GM12878 (cell line): ENCODE results near the gene PROSER2. TPM values are rescaled to one million over a fixed set of nuclear protein-coding genes. Genes with fewer than 3 reads are reported as not detected.

Experiments used
- ATAC-seq: fragments of 200-7000 bp; cut with Tn5 transposase; 3 replicates; pipeline ENCODE4 v1.9.1; 2020; ENCODE audit warnings: mild to moderate bottlenecking, moderate library complexity
- BruUV-seq: library from RNA; stranded (reverse); fragments of 400-500 nt; replicated peaks from 2 replicates; lab custom pipeline; 2021; lab: Mats Ljungman, UMichigan
- CTCF ChIA-PET: fragments of 300-600 bp; sonication (Branson Sonifier 250); formaldehyde crosslinking; extraction: SDS; loops from one replicate; lab custom pipeline; 2021; ENCODE audit warnings: inconsistent platforms; lab: Yijun Ruan, JAX
- POLR2A ChIA-PET: fragments of 350-600 bp; formaldehyde crosslinking; extraction: SDS; loops from one replicate; lab custom pipeline; 2021; ENCODE audit warnings: inconsistent platforms; lab: Charles Lee
- RAD21 ChIA-PET: fragments of 300-600 bp; sonication (Branson Sonifier 250); formaldehyde crosslinking; loops from one replicate; lab custom pipeline; 2023; ENCODE audit warnings: antibody characterized with exemption; ENCODE audit not compliant: unreplicated experiment; lab: Charles Lee
- SMC1A ChIA-PET: fragments of 300-600 bp; sonication (Branson Sonifier 250); formaldehyde crosslinking; loops from one replicate; lab custom pipeline; 2023; ENCODE audit not compliant: unreplicated experiment, uncharacterized antibody; lab: Charles Lee
- DNase-seq: peaks from one replicate; pipeline ENCODE4 v3.0.0-alpha.2; 2011; ENCODE audit warnings: low read depth, low spot score
- FAIRE-seq: peaks from 3 replicates; lab custom pipeline; 2011; peaks lifted over from hg19 to GRCh38; lab: Jason Lieb, UNC
- H2AFZ ChIP-seq: 2 replicates; pipeline ENCODE4 v1.6.0; 2011; ENCODE audit warnings: low read depth, low read length, control low read depth; ENCODE audit not compliant: control insufficient read depth
- H3K27ac ChIP-seq: 2 replicates; pipeline ENCODE4 v1.5.1; 2011; ENCODE audit warnings: control low read depth; ENCODE audit not compliant: control insufficient read depth, insufficient read depth
- H3K27me3 ChIP-seq, 2 experiments: replicated peaks in 1 of 2; 2 replicates each; pipeline versions ENCODE4 v1.6.0 to v1.6.1; 2011; ENCODE audit warnings: low read length in 1 of 2; ENCODE audit not compliant: control insufficient read depth in 2 of 2, insufficient read depth in 2 of 2
- H3K36me3 ChIP-seq, 2 experiments: 2 replicates each; pipeline ENCODE4 v1.5.1; 2011; ENCODE audit warnings: low read length in 1 of 2; ENCODE audit not compliant: control insufficient read depth in 2 of 2, insufficient read depth in 2 of 2
- H3K4me1 ChIP-seq: 2 replicates; pipeline ENCODE4 v1.6.1; 2011; ENCODE audit warnings: mild to moderate bottlenecking, low read length, moderate library complexity, mixed read lengths; ENCODE audit not compliant: control insufficient read depth, insufficient read depth
- H3K4me2 ChIP-seq: 2 replicates; pipeline ENCODE4 v1.6.0; 2011; ENCODE audit warnings: control low read depth; ENCODE audit not compliant: control insufficient read depth, insufficient read depth
- H3K4me3 ChIP-seq: fragments of 200-600 bp; sonication (generic); 2 replicates; pipeline ENCODE4 v1.5.1; 2016
- H3K79me2 ChIP-seq: 2 replicates; pipeline ENCODE4 v1.6.0; 2011; ENCODE audit warnings: low read length; ENCODE audit not compliant: control insufficient read depth, insufficient read depth
- H3K9ac ChIP-seq: 2 replicates; pipeline ENCODE4 v1.8.0; 2011; ENCODE audit warnings: low read length, control low read depth, mixed read lengths; ENCODE audit not compliant: control insufficient read depth, insufficient read depth
- H3K9me3 ChIP-seq: replicated peaks from 3 replicates; pipeline ENCODE4 v1.5.1; 2011; ENCODE audit warnings: mild to moderate bottlenecking, low read length; ENCODE audit not compliant: control insufficient read depth, insufficient read depth
- H4K20me1 ChIP-seq: 2 replicates; pipeline ENCODE4 v1.6.0; 2011; ENCODE audit not compliant: control insufficient read depth, insufficient read depth
- E2F8 ChIP-seq: fragments of 450-650 bp; IDR thresholded peaks from 2 replicates; pipeline ENCODE4 v1.6.1; 2018; ENCODE audit warnings: mild to moderate bottlenecking, low read depth, moderate library complexity; ENCODE audit not compliant: partially characterized antibody
- FOXK2 ChIP-seq: fragments of 450-650 bp; IDR thresholded peaks from 2 replicates; pipeline ENCODE4 v1.6.1; 2017; ENCODE audit warnings: mild to moderate bottlenecking, moderate library complexity
- HCFC1 ChIP-seq: fragments of 150-350 bp; IDR thresholded peaks from 2 replicates; pipeline ENCODE4 v1.6.1; 2014; ENCODE audit warnings: low read length
- NR2C1 ChIP-seq: fragments of 450-650 bp; IDR thresholded peaks from 2 replicates; pipeline ENCODE4 v1.6.1; 2017; ENCODE audit warnings: antibody characterized with exemption, mild to moderate bottlenecking, moderate library complexity
- WGBS: methylation state at CpG from one replicate; pipeline ENCODE4 v1.1.6; 2016; ENCODE audit warnings: low lambda C conversion rate; ENCODE audit not compliant: insufficient replicate concordance, insufficient coverage; ENCODE audit errors: missing lambda C conversion rate; 5-methylcytosine and 5-hydroxymethylcytosine counted together
- in situ Hi-C: fragments of 300-500 bp; cut with MboI; formaldehyde crosslinking; loops from 9 replicates; pipeline ENCODE4 v1.14.3; 2018; ENCODE audit warnings: mixed read lengths
- intact Hi-C: fragments of 100-400 bp; cut with micrococcal nuclease; formaldehyde crosslinking; loops from one replicate; pipeline ENCODE4 v1.14.2; 2022; ENCODE audit not compliant: unreplicated experiment
- polyA plus RNA-seq, 11 experiments: library from polyadenylated mRNA; depleted of rRNA in 4 of 11; unstranded in 6 of 11; stranded (reverse) in 5 of 11; fragments of >200 nt; fragmentation: Nextera tagmentation in 4 of 11; fragmentation: Illumina TruSeq in 1 of 11; extraction: Ambion mirVana in 4 of 11; extraction: Trizol in 1 of 11; gene quantifications; 1 replicate in 1 of 11; 2 replicates in 10 of 11; pipeline versions ENCODE4 v1.2.1 to v1.2.3, GENCODE V29; 2011 to 2016; ENCODE audit warnings: inconsistent platforms in 2 of 11, missing spikeins in 2 of 11, low read depth in 1 of 11
- total RNA-seq, 4 experiments: library from RNA; depleted of rRNA in 3 of 4; stranded (reverse); fragments of >200 nt in 3 of 4; fragmentation: Illumina TruSeq in 1 of 4; extraction: Trizol in 1 of 4; gene quantifications; 2 replicates each; pipeline versions ENCODE4 v1.2.1 to v1.2.3, GENCODE V29; 2013 to 2021

PROSER2 gene
- total and polyA plus RNA-seq, 10 of the 15 experiments (the other 5 are each of a cell fraction or from before 2014, with no cell fraction given) = 0.04 to 0.25 (median 0.07) TPM; not detected in 6

- no TSS peak for BruUV-seq
- in situ Hi-C loops (no loop called here), intact Hi-C loops (no loop called here)
- ATAC-seq (no peak), DNase-seq (no peak), FAIRE-seq (no peak)
- H2AFZ ChIP-seq = no peak overlapping the region
- no peaks in the 10 kb centered on the region for H3K9me3 ChIP-seq
- H4K20me1 ChIP-seq = no peaks in the 10 kb centered on the region
- H3K4me3 ChIP-seq = no peak overlapping the region
- ChIA-PET SMC1A (interaction anchor here (0.9 to 2.1 kb wide), 4 partner anchors 24 to 192 kb away, joined by 3 to 11 read pairs (median 4); no protein-coding TSS in a partner anchor), CTCF (interaction anchor here (0.5 to 3.9 kb wide), 7 partner anchors 11 to 1260 kb away, joined by 3 to 27 read pairs (median 4); no protein-coding TSS in a partner anchor), POLR2A (no interaction called here)
- H3K36me3 ChIP-seq = no peaks in the 10 kb centered on the region
- H3K4me1 ChIP-seq = no peaks in the 10 kb centered on the region
- no peak overlapping the region for H3K9ac ChIP-seq
- 67% methylated on average over 12 of the region's 12 CpGs for WGBS
- TF ChIP-seq HCFC1 (no peak), NR2C1 (no peak), E2F8 (no peak), FOXK2 (no peak)
- TF ChIP-seq, all 136 proteins: peak for 0
- Histone ChIP-seq H3K27me3 (no peaks in the 10 kb centered on the region; a peak in 1 of 4 replicates), H3K79me2 (no peaks in the 10 kb centered on the region), H3K27ac (no peak overlapping the region), H3K4me2 (no peak overlapping the region)
- RAD21 ChIA-PET = interaction anchor here (0.7 to 1.3 kb wide), 2 partner anchors 20 to 193 kb away, joined by 3 to 4 read pairs; no protein-coding TSS in a partner anchor
Measured at GRCh38 chr10:11793762-11794479, 29.2 kb upstream of the PROSER2 start.
